ENCODE results near the gene PFKFB3. TPM values are rescaled to one million over a fixed set of nuclear protein-coding genes. Genes with fewer than 3 reads are reported as not detected.
A peak's percentile ranks its signal among the peaks of the same experiment; 100 is the strongest.

Gene PFKFB3
- total RNA-seq, 1 donor, result 19.2 TPM

- Histone ChIP-seq H3K27ac (ENCODE audit: low read depth, low read length) (no peak overlapping the region), H3K4me2 (ENCODE audit: insufficient read depth, low read length) (peak overlapping the region; percentile 56), H3K36me3 (ENCODE audit: insufficient read depth, low read length) (no peaks in the 10 kb centered on the region), H3K4me3 (ENCODE audit: insufficient read depth, low read length) (no peak overlapping the region), H3K27me3 (ENCODE audit: insufficient read depth, low read length) (no peaks in the 10 kb centered on the region), H4K20me1 (ENCODE audit: insufficient read depth, low read length) (no peaks in the 10 kb centered on the region), H3K79me2 (ENCODE audit: insufficient read depth, low read length) (no peaks in the 10 kb centered on the region), H2AFZ (ENCODE audit: low read length) (no peak overlapping the region), H3K9me3 (ENCODE audit: low read depth, low read length) (no peaks in the 10 kb centered on the region), H3K4me1 (ENCODE audit: insufficient read depth, low read length) (peaks cover 8% of the 10 kb centered on the region)
- peak; percentile 98 for DNase-seq (ENCODE audit: insufficient read length, low spot score, missing footprints)
- no peak for TF ChIP-seq CTCF (IDR thresholded peaks at IDR 0.05; ENCODE audit: extremely low read depth, low read depth, low read length)
Observed at GRCh38 chr10:6239213-6239991, 36.7 kb downstream of the PFKFB3 start.

GRCh38 chr10:6240254-6240653 lies 37.5 kb downstream of the PFKFB3 start:
- Histone ChIP-seq H4K20me1 (ENCODE audit: insufficient read depth, low read length) (no peaks in the 10 kb centered on the region), H3K4me3 (ENCODE audit: insufficient read depth, low read length) (no peak overlapping the region)

GRCh38 chr10:6242089-6242488 lies 39.4 kb downstream of the PFKFB3 start:
- H2AFZ ChIP-seq (ENCODE audit: low read length), result no peak overlapping the region
- no peak for TF ChIP-seq CTCF (IDR thresholded peaks at IDR 0.05; ENCODE audit: extremely low read depth, low read depth, low read length)
- no peak overlapping the region for H3K27ac ChIP-seq (ENCODE audit: low read depth, low read length)
- no peak overlapping the region for H3K4me2 ChIP-seq (ENCODE audit: insufficient read depth, low read length)
- peaks cover 11% of the 10 kb centered on the region for H3K4me1 ChIP-seq (ENCODE audit: insufficient read depth, low read length)
- H3K9me3 ChIP-seq (ENCODE audit: low read depth, low read length), result no peaks in the 10 kb centered on the region
- H3K79me2 ChIP-seq (ENCODE audit: insufficient read depth, low read length), result no peaks in the 10 kb centered on the region
- H3K27me3 ChIP-seq (ENCODE audit: insufficient read depth, low read length), result no peaks in the 10 kb centered on the region
- no peak for DNase-seq (ENCODE audit: insufficient read length, low spot score, missing footprints)
- no peak overlapping the region for H3K4me3 ChIP-seq (ENCODE audit: insufficient read depth, low read length)
- H3K36me3 ChIP-seq (ENCODE audit: insufficient read depth, low read length), result no peaks in the 10 kb centered on the region
- H4K20me1 ChIP-seq (ENCODE audit: insufficient read depth, low read length), result no peaks in the 10 kb centered on the region

More at GRCh38 chr10:6240254-6240653, 37.5 kb downstream of the PFKFB3 start:
- Histone ChIP-seq H3K79me2 (ENCODE audit: insufficient read depth, low read length) (no peaks in the 10 kb centered on the region), H3K27me3 (ENCODE audit: insufficient read depth, low read length) (no peaks in the 10 kb centered on the region), H3K9me3 (ENCODE audit: low read depth, low read length) (no peaks in the 10 kb centered on the region), H3K27ac (ENCODE audit: low read depth, low read length) (no peak overlapping the region), H3K36me3 (ENCODE audit: insufficient read depth, low read length) (no peaks in the 10 kb centered on the region), H3K4me2 (ENCODE audit: insufficient read depth, low read length) (no peak overlapping the region), H3K4me1 (ENCODE audit: insufficient read depth, low read length) (peaks cover 8% of the 10 kb centered on the region), H2AFZ (ENCODE audit: low read length) (no peak overlapping the region)
- TF ChIP-seq CTCF (IDR thresholded peaks at IDR 0.05; ENCODE audit: extremely low read depth, low read depth, low read length), result no peak
- DNase-seq (ENCODE audit: insufficient read length, low spot score, missing footprints), result no peak

- Histone ChIP-seq H3K4me3 (ENCODE audit: insufficient read depth, low read length) (no peak overlapping the region), H3K79me2 (ENCODE audit: insufficient read depth, low read length) (no peaks in the 10 kb centered on the region), H3K27ac (ENCODE audit: low read depth, low read length) (no peak overlapping the region), H3K9me3 (ENCODE audit: low read depth, low read length) (no peaks in the 10 kb centered on the region), H3K27me3 (ENCODE audit: insufficient read depth, low read length) (no peaks in the 10 kb centered on the region), H3K4me2 (ENCODE audit: insufficient read depth, low read length) (no peak overlapping the region), H3K4me1 (ENCODE audit: insufficient read depth, low read length) (peaks cover 5% of the 10 kb centered on the region), H3K36me3 (ENCODE audit: insufficient read depth, low read length) (no peaks in the 10 kb centered on the region), H2AFZ (ENCODE audit: low read length) (no peak overlapping the region), H4K20me1 (ENCODE audit: insufficient read depth, low read length) (no peaks in the 10 kb centered on the region)
- DNase-seq (ENCODE audit: insufficient read length, low spot score, missing footprints), result peak; percentile 41
- TF ChIP-seq CTCF (IDR thresholded peaks at IDR 0.05; ENCODE audit: extremely low read depth, low read depth, low read length), result no peak
Observed at GRCh38 chr10:6244510-6244909, 41.8 kb downstream of the PFKFB3 start.

Measured in osteoblast (primary cell).